CD4-positive, alpha-beta memory T cell (primary cell): ENCODE data around the gene PRRT2. TPM values are rescaled to one million over a fixed set of nuclear protein-coding genes. Genes with fewer than 3 reads are reported as not detected.
A peak's percentile ranks its signal among the peaks of the same experiment; 100 is the strongest.
"Not testable (repeated sequence)": the region's sequence is repeated elsewhere in the genome, so short reads cannot be mapped to it uniquely, and the experiment has no call there.

Source experiments
- CTCF ChIA-PET: fragments of 350-600 bp; sonication (Branson Sonifier 250); formaldehyde crosslinking; loops from one replicate; lab custom pipeline; 2021; ENCODE audit warnings: inconsistent platforms; ENCODE audit not compliant: partially characterized antibody; lab: Charles Lee
- POLR2A ChIA-PET: fragments of 350-600 bp; sonication (Branson Sonifier 250); formaldehyde crosslinking; loops from one replicate; lab custom pipeline; 2021; ENCODE audit not compliant: partially characterized antibody; lab: Charles Lee
- DNase-seq, 5 donors: peaks; one replicate each; pipeline versions ENCODE4 v3.0.0 to v3.0.0-alpha.2; 2020 to 2022; ENCODE audit warnings: mixed read lengths in 1 of 5
- H3K27ac ChIP-seq: one replicate; pipeline ENCODE4 v1.7.0; 2013; ENCODE audit warnings: low read depth, low read length
- H3K27me3 ChIP-seq: 2 replicates; pipeline ENCODE4 v1.7.0; 2013; ENCODE audit warnings: mild to moderate bottlenecking, low read length, moderate library complexity; ENCODE audit not compliant: insufficient read depth
- H3K36me3 ChIP-seq: 2 replicates; pipeline ENCODE4 v1.7.0; 2013; ENCODE audit warnings: mild to moderate bottlenecking, low read length, moderate library complexity; ENCODE audit not compliant: insufficient read depth
- H3K4me1 ChIP-seq: 2 replicates; pipeline ENCODE4 v1.7.0; 2013; ENCODE audit warnings: mild to moderate bottlenecking, low read length, moderate library complexity; ENCODE audit not compliant: insufficient read depth
- H3K4me3 ChIP-seq, 2 donors: one replicate each; pipeline ENCODE4 v1.7.0; 2013; ENCODE audit warnings: low read length in 2 of 2, mild to moderate bottlenecking in 1 of 2
- H3K9me3 ChIP-seq, 2 donors: one replicate each; pipeline ENCODE4 v1.7.0; 2013; ENCODE audit warnings: low read length in 2 of 2, control low read depth in 1 of 2; ENCODE audit not compliant: control insufficient read depth in 1 of 2
- H3K27ac Mint-ChIP-seq, 7 donors: one replicate each; pipeline ENCODE4 v1.8.0; 2020 to 2021; ENCODE audit warnings: mixed read lengths in 7 of 7, mild to moderate bottlenecking in 6 of 7, inconsistent platforms in 3 of 7, moderate library complexity in 3 of 7
- H3K27me3 Mint-ChIP-seq, 2 donors: one replicate each; pipeline ENCODE4 v1.8.0; 2020 to 2021; ENCODE audit warnings: mixed read lengths in 2 of 2
- H3K36me3 Mint-ChIP-seq, 2 donors: one replicate each; pipeline ENCODE4 v1.8.0; 2020 to 2021; ENCODE audit warnings: mixed read lengths in 2 of 2, inconsistent platforms in 1 of 2, mild to moderate bottlenecking in 1 of 2
- H3K4me1 Mint-ChIP-seq, 4 donors: one replicate each; pipeline ENCODE4 v1.8.0; 2020 to 2021; ENCODE audit warnings: mixed read lengths in 4 of 4, mild to moderate bottlenecking in 1 of 4
- H3K4me3 Mint-ChIP-seq, 8 donors: one replicate each; pipeline ENCODE4 v1.8.0; 2020 to 2021; ENCODE audit warnings: mixed read lengths in 8 of 8, mild to moderate bottlenecking in 7 of 8, moderate library complexity in 6 of 8, inconsistent platforms in 3 of 8
- H3K9me3 Mint-ChIP-seq, 8 donors: one replicate each; pipeline ENCODE4 v1.8.0; 2020 to 2021; ENCODE audit warnings: mixed read lengths in 8 of 8, mild to moderate bottlenecking in 5 of 8, inconsistent platforms in 3 of 8, moderate library complexity in 1 of 8
- intact Hi-C: fragments of 100-400 bp; cut with micrococcal nuclease; formaldehyde crosslinking; loops from one replicate; pipeline ENCODE4 v1.15.1; 2023
- polyA plus RNA-seq, 2 donors: library from polyadenylated mRNA; unstranded; fragments of 300-500 nt; fragmentation: Illumina TruSeq; gene quantifications; one replicate each; pipeline ENCODE4 v1.2.3, GENCODE V29; 2021
- total RNA-seq, 2 experiments: library from RNA; stranded (reverse); gene quantifications; one replicate each; pipeline ENCODE4 v1.2.3, GENCODE V29; 2021

Gene PRRT2
- total and polyA plus RNA-seq, 4 experiments from 2014 or later, result 0.20 to 6.9 (median 3.3) TPM

GRCh38 chr16:29783094-29783953, 28.7 kb upstream of the PRRT2 start:
- H3K4me3 ChIP-seq, H3K27me3 ChIP-seq, H3K9me3 ChIP-seq, H3K36me3 ChIP-seq, H3K36me3 Mint-ChIP-seq, DNase-seq, intact Hi-C loops, H3K27me3 Mint-ChIP-seq, H3K27ac ChIP-seq, H3K9me3 Mint-ChIP-seq: not testable (repeated sequence)
- H3K4me1 Mint-ChIP-seq, result peaks cover 11 to 28% (median 21%) of the 10 kb centered on the region in 4 donors
- ChIA-PET CTCF (interaction anchor here (0.7 to 4.8 kb wide), 8 partner anchors 25 to 83 kb away, joined by 3 to 57 read pairs (median 10); no protein-coding TSS in a partner anchor), POLR2A (interaction anchor here (0.6 to 4.6 kb wide), 5 partner anchors 11 to 81 kb away, joined by 4 to 93 read pairs (median 31); partner anchors contain the start of gene C16orf54)
- H3K4me1 ChIP-seq, result peaks cover 18% of the 10 kb centered on the region
- H3K4me3 Mint-ChIP-seq, result peak overlapping the region in 1 of 8 donors; percentile 28
- peak overlapping the region in 4 of 7 donors; percentile 33 to 92 (median 80) for H3K27ac Mint-ChIP-seq

- Mint-ChIP-seq H3K4me3 (peak overlapping the region in 5 of 8 donors; percentile 4 to 86 (median 63)), H3K9me3 (peaks cover 0 to 7% (median 0%) of the 10 kb centered on the region in 8 donors), H3K27me3 (no peaks in the 10 kb centered on the region), H3K27ac (peak overlapping the region; percentile 33 to 92 (median 88)), H3K36me3 (no peaks in the 10 kb centered on the region), H3K4me1 (peaks cover 9 to 27% (median 22%) of the 10 kb centered on the region in 4 donors)
- CTCF ChIA-PET, result interaction anchor here (0.6 to 4.8 kb wide), 21 partner anchors 9 to 273 kb away, joined by 3 to 57 read pairs (median 7); partner anchors contain the start of genes C16orf54 and PAGR1
- Histone ChIP-seq H3K27ac (no peak overlapping the region), H3K9me3 (no peaks in the 10 kb centered on the region), H3K36me3 (no peaks in the 10 kb centered on the region), H3K4me3 (no peak overlapping the region), H3K27me3 (no peaks in the 10 kb centered on the region), H3K4me1 (peaks cover 18% of the 10 kb centered on the region)
- intact Hi-C loops, result no loop called here
- DNase-seq, result peak; percentile 17 to 54 (median 36)
- POLR2A ChIA-PET, result interaction anchor here (0.6 to 4.6 kb wide), 16 partner anchors 10 to 133 kb away, joined by 3 to 93 read pairs (median 8); partner anchors contain the start of genes C16orf54, MAZ and PAGR1
These were observed 27.8 kb upstream of the PRRT2 start for GRCh38 chr16:29784157-29784556.

GRCh38 chr16:29784901-29785500, 27.0 kb upstream of the PRRT2 start:
- Mint-ChIP-seq H3K4me1 (peaks cover 12 to 30% (median 24%) of the 10 kb centered on the region in 4 donors), H3K4me3 (peak overlapping the region; percentile 57 to 86 (median 78)), H3K27ac (peak overlapping the region; percentile 33 to 92 (median 87)), H3K36me3 (no peaks in the 10 kb centered on the region), H3K27me3 (no peaks in the 10 kb centered on the region), H3K9me3 (peaks cover 0 to 7% (median 0%) of the 10 kb centered on the region in 8 donors)
- peak; percentile 70 to 77 (median 74) for DNase-seq
- Histone ChIP-seq H3K27me3 (no peaks in the 10 kb centered on the region), H3K27ac (peak overlapping the region; percentile 47), H3K36me3 (no peaks in the 10 kb centered on the region), H3K4me3 (peak overlapping the region in 1 of 2 donors; percentile 44), H3K4me1 (peaks cover 25% of the 10 kb centered on the region), H3K9me3 (no peaks in the 10 kb centered on the region)
- intact Hi-C loops, result loop anchor here (1.0 kb wide), 2 partner anchors 75 to 83 kb away; no protein-coding TSS in a partner anchor
- ChIA-PET CTCF (interaction anchor here (0.6 to 4.8 kb wide), 32 partner anchors 10 to 272 kb away, joined by 3 to 57 read pairs (median 5); partner anchors contain the start of genes C16orf54 and PAGR1), POLR2A (interaction anchor here (0.6 to 4.6 kb wide), 24 partner anchors 10 to 141 kb away, joined by 3 to 93 read pairs (median 6); partner anchors contain the start of genes C16orf54, KCTD13, MAZ and PAGR1)

GRCh38 chr16:29787155-29787554, 24.8 kb upstream of the PRRT2 start:
- Mint-ChIP-seq H3K36me3 (peaks cover 0 to 15% of the 10 kb centered on the region in 2 donors), H3K27ac (peak overlapping the region in 2 of 7 donors; percentile 30 to 47), H3K4me1 (peaks cover 22 to 52% (median 37%) of the 10 kb centered on the region in 4 donors)
- intact Hi-C loops, H3K9me3 Mint-ChIP-seq, H3K36me3 ChIP-seq, H3K27me3 Mint-ChIP-seq, H3K9me3 ChIP-seq, H3K27me3 ChIP-seq, DNase-seq, H3K4me3 ChIP-seq, H3K27ac ChIP-seq, H3K4me3 Mint-ChIP-seq: not testable (repeated sequence)
- ChIA-PET POLR2A (interaction anchor here (1.0 to 4.6 kb wide), 3 partner anchors 24 to 85 kb away, joined by 4 to 93 read pairs (median 4); partner anchors contain the start of gene C16orf54), CTCF (interaction anchor here (2.3 to 4.8 kb wide), 7 partner anchors 17 to 86 kb away, joined by 7 to 57 read pairs (median 35); partner anchors contain the start of gene C16orf54)
- peaks cover 36% of the 10 kb centered on the region for H3K4me1 ChIP-seq

- ChIA-PET POLR2A (interaction anchor here (0.7 to 12.0 kb wide), 34 partner anchors 18 to 394 kb away, joined by 3 to 522 read pairs (median 5); partner anchors contain the start of genes C16orf54, CDIPT, CORO1A and HIRIP3), CTCF (interaction anchor here (1.1 to 7.5 kb wide), 22 partner anchors 9 to 89 kb away, joined by 3 to 59 read pairs (median 8); partner anchors contain the start of genes C16orf54, MVP and PAGR1)
- Mint-ChIP-seq H3K36me3 (peaks cover 0 to 21% of the 10 kb centered on the region in 2 donors), H3K9me3 (no peaks in the 10 kb centered on the region), H3K4me3 (peak overlapping the region; percentile 97 to 100 (median 99)), H3K4me1 (peaks cover 31 to 60% (median 45%) of the 10 kb centered on the region in 4 donors), H3K27ac (peak overlapping the region; percentile 96 to 99 (median 98)), H3K27me3 (no peaks in the 10 kb centered on the region)
- intact Hi-C loops, result loop anchor here (1.0 kb wide), 6 partner anchors 16 to 207 kb away; partner anchors contain the start of genes INO80E and PAGR1
- H3K4me1 ChIP-seq, result peaks cover 47% of the 10 kb centered on the region
- peak overlapping the region; percentile 47 to 86 for H3K4me3 ChIP-seq
- peak overlapping the region; percentile 80 for H3K27ac ChIP-seq
- DNase-seq, result no peak
- no peaks in the 10 kb centered on the region for H3K27me3 ChIP-seq
- no peaks in the 10 kb centered on the region for H3K9me3 ChIP-seq
- H3K36me3 ChIP-seq, result no peaks in the 10 kb centered on the region
These were observed 22.2 kb upstream of the PRRT2 start for GRCh38 chr16:29789775-29790182.

- Mint-ChIP-seq H3K27me3 (no peaks in the 10 kb centered on the region), H3K27ac (peak within 1 kb of the TSS; percentile 96 to 99 (median 98)), H3K4me1 (peaks cover 27 to 58% (median 43%) of the 10 kb centered on the region in 4 donors), H3K36me3 (peaks cover 0 to 27% of the 10 kb centered on the region in 2 donors), H3K4me3 (peak within 1 kb of the TSS; percentile 97 to 100 (median 99)), H3K9me3 (no peaks in the 10 kb centered on the region)
- no peaks in the 10 kb centered on the region for H3K27me3 ChIP-seq
- peaks cover 4% of the 10 kb centered on the region for H3K36me3 ChIP-seq
- ChIA-PET CTCF (interaction anchor here (1.1 to 7.5 kb wide), 21 partner anchors 10 to 89 kb away, joined by 3 to 59 read pairs (median 8); partner anchors contain the start of genes C16orf54, MVP and PAGR1), POLR2A (interaction anchor here (0.7 to 12.0 kb wide), 36 partner anchors 19 to 580 kb away, joined by 3 to 522 read pairs (median 5); partner anchors contain the start of genes C16orf54, CDIPT, CORO1A and HIRIP3)
- peaks cover 43% of the 10 kb centered on the region for H3K4me1 ChIP-seq
- H3K27ac ChIP-seq, result peak within 1 kb of the TSS; percentile 80
- peak; percentile 99 to 100 (median 100) for DNase-seq
- H3K4me3 ChIP-seq, result peak within 1 kb of the TSS; percentile 90 to 98
- intact Hi-C loops, result loop anchor here (1.0 kb wide), 6 partner anchors 15 to 206 kb away; partner anchors contain the start of genes INO80E and PAGR1
- H3K9me3 ChIP-seq, result no peaks in the 10 kb centered on the region
These were observed 21.6 kb upstream of the PRRT2 start, which contains the start of gene KIF22 for GRCh38 chr16:29790183-29790948. Gene KIF22 (plus strand): TSS chr16:29790751. CDS start chr16:29790760, 9 bp downstream.
